GM19240 (cell line): ENCODE measurements around the gene ITPR3.

ENCODE experiments used
- DNase-seq: peaks from one replicate; pipeline ENCODE4 v3.0.0; 2011; ENCODE audit warnings: low spot score; ENCODE audit not compliant: insufficient read length

Gene ITPR3

DNA sequence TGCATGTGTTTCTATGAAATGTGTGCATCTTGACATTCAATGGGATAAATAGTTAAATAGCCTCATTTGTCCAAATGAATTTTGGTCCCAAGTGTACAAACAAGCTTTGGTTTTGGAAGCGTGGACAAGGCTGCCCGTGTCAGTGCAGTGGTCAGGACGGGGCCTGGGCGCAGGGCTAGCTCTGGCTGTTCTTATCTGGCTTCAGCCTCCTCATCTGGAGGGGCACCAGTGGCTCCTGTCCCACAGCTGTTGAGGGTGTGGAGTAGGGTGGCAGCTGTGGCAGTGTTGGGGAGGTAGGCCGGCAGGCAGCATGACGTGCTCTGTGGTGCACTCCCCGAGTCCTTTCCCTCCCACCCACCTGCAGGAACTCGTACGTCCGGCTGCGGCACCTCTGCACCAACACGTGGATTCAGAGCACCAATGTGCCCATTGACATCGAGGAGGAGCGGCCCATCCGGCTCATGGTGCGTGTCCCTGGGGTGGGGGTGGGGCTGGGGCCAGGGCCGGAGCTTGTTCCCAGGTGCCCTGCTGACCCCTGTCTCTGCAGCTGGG lies 43.5 kb downstream of the ITPR3 start:
- DNase-seq, result no peak

DNA sequence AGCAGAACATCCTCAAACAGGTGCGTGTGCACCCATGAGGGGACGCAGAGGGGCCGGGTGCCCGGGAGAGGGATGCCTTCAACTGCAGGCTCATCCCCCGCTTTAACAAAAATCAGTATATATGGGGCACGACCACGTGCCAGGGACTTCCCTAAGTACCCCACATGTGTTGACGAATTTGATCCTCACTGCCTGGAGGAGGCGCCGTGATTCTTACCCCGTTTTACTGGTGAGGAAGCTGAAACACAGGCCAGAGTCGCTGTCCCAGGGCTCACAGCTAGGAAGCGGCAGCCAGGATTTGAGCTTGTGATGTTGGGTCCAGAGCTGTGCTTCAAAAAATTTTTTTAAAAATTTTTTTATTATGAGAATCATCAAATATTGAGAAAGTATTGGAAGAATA lies 44.8 kb downstream of the ITPR3 start:
- DNase-seq, result no peak

GRCh38 chr6:33667072-33667471 lies 46.0 kb downstream of the ITPR3 start:
- no peak for DNase-seq

GRCh38 chr6:33667776-33668175 lies 46.7 kb downstream of the ITPR3 start:
- no peak for DNase-seq

GRCh38 chr6:33668328-33668727 lies 47.2 kb downstream of the ITPR3 start:
- no peak for DNase-seq

- no peak for DNase-seq
These were observed 47.8 kb downstream of the ITPR3 start for GRCh38 chr6:33668914-33669313.

- DNase-seq, result no peak
These were observed 49.1 kb downstream of the ITPR3 start for GRCh38 chr6:33670086-33670660.

GRCh38 chr6:33670971-33671743 lies 50.0 kb downstream of the ITPR3 start:
- no peak for DNase-seq

DNA sequence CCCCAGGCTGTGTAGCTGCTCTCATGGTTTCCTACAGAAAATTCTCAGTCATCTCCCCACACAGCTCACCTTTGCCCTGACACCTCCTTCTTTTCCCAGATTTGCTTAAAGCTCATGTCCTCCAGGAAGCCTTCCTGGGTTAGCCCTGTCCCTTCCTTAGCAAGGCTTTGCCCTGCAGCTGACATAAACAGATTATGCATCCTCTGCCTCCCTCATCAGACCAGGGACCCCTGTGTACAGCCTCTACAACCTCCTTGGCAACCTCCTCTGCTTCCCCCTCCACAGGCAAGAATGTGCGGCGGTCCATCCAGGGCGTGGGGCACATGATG lies 50.6 kb downstream of the ITPR3 start:
- no peak for DNase-seq

- peak; percentile 23 for DNase-seq
These were observed 51.7 kb downstream of the ITPR3 start for GRCh38 chr6:33672808-33673207.

- DNase-seq, result no peak
These were observed 52.7 kb downstream of the ITPR3 start for GRCh38 chr6:33673851-33674250.

- DNase-seq, result no peak
These were observed 54.8 kb downstream of the ITPR3 start for GRCh38 chr6:33675968-33676367.

DNA sequence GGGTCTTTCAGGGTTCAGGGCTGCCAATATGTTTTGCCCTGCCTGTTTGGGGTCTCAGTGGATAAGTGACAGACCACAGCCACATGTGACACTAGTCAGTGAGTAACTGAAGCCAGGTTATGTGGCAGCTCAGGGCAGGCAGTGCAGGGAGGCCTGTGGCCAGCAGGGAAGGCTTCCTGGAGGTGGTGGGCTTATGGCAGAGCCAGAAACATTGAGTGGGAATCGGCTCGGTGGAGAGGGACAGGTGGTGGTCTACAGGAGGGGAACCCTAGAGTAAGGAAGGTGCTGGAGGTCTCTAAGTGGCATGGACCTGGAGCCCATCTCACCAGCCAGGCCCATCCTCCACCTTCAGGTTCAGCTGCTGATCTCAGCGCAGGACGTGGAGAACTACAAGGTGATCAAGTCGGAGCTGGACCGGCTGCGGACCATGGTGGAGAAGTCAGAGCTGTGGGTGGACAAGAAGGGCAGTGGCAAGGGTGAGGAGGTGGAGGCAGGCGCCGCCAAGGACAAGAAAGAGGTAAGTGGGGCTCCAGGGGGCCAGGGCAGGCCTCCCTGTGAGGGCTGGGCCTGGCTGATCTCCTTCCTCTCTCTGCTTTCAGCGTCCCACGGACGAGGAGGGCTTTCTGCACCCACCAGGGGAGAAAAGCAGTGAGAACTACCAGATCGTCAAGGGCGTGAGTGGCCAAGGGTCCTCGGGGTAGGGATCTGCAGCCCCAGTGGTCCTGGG lies 55.5 kb downstream of the ITPR3 start:
- DNase-seq, result no peak

DNA sequence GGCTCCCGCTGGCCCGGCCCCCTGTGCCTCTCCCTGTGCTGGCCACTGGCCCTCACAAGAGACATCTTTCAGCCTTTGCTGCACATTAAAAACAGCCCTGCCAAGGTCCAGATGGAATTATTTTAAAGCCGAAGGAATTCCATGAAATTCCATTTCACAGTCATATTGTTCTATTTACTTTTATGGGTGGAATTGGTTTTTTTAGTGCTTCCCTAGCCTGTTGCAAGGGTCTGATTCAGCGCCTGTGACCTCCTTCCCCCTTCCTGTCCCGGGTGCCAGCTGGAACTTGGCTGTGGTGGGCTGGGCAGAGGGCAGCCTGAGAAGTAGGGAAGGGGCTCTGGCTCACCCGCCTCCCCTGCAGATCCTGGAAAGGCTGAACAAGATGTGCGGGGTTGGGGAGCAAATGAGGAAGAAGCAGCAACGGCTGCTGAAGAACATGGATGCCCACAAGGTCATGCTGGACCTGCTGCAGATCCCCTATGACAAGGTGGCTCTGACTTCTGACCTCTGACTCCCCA lies 56.1 kb downstream of the ITPR3 start:
- DNase-seq, result no peak

- no peak for DNase-seq
These were observed 56.6 kb downstream of the ITPR3 start for GRCh38 chr6:33677689-33678088.

GRCh38 chr6:33678233-33678931 lies 57.3 kb downstream of the ITPR3 start:
- DNase-seq, result no peak

GRCh38 chr6:33678932-33679490 lies 57.9 kb downstream of the ITPR3 start:
- no peak for DNase-seq

DNA sequence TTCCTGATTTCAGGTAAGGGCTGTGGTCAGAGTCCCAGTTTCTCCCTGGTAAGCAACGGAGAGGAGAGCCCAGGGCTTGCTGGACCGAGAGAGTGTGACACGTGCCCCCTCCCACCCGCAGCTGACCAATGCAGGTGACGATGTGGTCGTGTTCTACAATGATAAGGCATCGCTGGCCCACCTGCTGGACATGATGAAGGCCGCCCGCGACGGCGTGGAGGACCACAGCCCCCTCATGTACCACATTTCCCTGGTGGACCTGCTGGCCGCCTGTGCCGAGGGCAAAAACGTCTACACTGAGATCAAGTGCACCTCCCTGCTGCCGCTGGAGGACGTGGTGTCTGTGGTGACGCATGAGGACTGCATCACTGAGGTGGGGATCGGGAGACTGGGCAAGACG lies 58.6 kb downstream of the ITPR3 start:
- DNase-seq, result no peak

DNA sequence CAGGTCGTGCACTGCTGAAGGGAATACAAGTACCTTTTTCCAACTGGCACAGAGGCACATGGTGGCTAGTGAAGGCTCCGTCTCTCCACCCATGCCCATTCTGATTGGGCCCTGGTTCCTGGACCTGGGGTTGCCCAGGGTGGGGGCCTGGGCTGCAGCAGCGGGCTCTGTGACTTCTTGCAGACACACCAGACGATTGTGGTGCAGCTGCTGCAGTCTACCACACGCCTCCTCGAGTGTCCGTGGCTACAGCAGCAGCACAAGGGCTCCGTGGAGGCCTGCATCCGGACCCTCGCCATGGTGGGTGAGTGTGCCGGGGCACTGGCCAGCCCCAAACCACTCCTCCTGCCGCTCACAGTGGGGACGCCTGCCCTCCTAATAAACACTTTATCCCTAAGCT lies 61.2 kb downstream of the ITPR3 start:
- DNase-seq, result no peak

DNA sequence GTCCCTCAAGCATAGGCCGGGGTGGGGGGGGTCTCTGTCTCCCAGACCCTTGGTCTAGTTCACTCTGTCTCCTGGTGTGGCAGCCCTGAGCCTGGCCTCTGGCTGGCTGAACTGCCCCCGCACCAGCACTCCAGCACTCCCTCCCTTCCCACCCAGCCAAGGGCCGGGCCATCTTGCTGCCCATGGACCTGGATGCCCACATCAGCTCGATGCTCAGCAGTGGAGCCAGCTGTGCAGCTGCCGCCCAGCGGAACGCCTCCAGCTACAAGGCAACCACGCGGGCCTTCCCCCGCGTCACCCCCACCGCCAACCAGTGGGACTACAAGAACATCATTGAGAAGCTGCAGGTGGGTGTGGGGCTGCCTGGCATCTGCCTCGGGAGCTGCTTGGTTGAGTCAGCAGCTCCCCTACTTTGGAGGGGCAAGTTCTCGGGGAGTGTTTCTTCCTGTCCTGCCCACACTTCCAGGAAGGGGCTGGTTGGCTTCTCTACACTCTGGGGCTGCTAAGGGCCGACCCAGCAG lies 62.0 kb downstream of the ITPR3 start:
- no peak for DNase-seq
